HG02943 (cell line): ENCODE measurements around the gene PRRT1.
"Not testable (repeated sequence)": the region's sequence is repeated elsewhere in the genome, so short reads cannot be mapped to it uniquely, and the experiment has no call there.

ENCODE experiments used
- ATAC-seq: cut with Tn5 transposase; IDR thresholded peaks from one replicate; pipeline ENCODE4 v1.9.1; 2021; ENCODE audit warnings: mild to moderate bottlenecking, low read depth, moderate library complexity; ENCODE audit not compliant: unreplicated experiment

PRRT1 gene

GRCh38 chr6:32152769-32153563 is 1.2 kb upstream of the PRRT1 start:
- ATAC-seq, result no peak

GRCh38 chr6:32151181-32151862 is 417 bp downstream of the PRRT1 start:
- ATAC-seq, result no peak

GRCh38 chr6:32149932-32150870 is 1.5 kb downstream of the PRRT1 start:
- ATAC-seq, result no peak

- no peak for ATAC-seq
Measured at GRCh38 chr6:32149092-32149755, 2.5 kb downstream of the PRRT1 start.

- no peak for ATAC-seq
Measured at GRCh38 chr6:32148289-32149091, 3.2 kb downstream of the PRRT1 start.

- ATAC-seq, result no peak
Measured at GRCh38 chr6:32147401-32148132, 4.2 kb downstream of the PRRT1 start.

- ATAC-seq, result no peak
Measured at GRCh38 chr6:32146687-32147086, 5.1 kb downstream of the PRRT1 start.

GRCh38 chr6:32146287-32146686 is 5.5 kb downstream of the PRRT1 start:
- ATAC-seq, result no peak

- not testable (repeated sequence) for ATAC-seq
Measured at GRCh38 chr6:32144238-32144637, 7.5 kb downstream of the PRRT1 start.

- no peak for ATAC-seq
Measured at GRCh38 chr6:32140420-32141046, 11.2 kb downstream of the PRRT1 start.

GRCh38 chr6:32139590-32139989 is 12.1 kb downstream of the PRRT1 start:
- no peak for ATAC-seq

GRCh38 chr6:32137454-32137853 is 14.3 kb downstream of the PRRT1 start:
- ATAC-seq, result no peak

GRCh38 chr6:32133786-32134185 is 18.0 kb downstream of the PRRT1 start:
- no peak for ATAC-seq

- ATAC-seq, result no peak
Measured at GRCh38 chr6:32132110-32132509, 19.6 kb downstream of the PRRT1 start.

- ATAC-seq, result no peak
Measured at GRCh38 chr6:32131439-32131948, 20.2 kb downstream of the PRRT1 start.

GRCh38 chr6:32129297-32130088 is 22.2 kb downstream of the PRRT1 start:
- no peak for ATAC-seq

- ATAC-seq, result no peak
Measured at GRCh38 chr6:32128751-32129296, 22.9 kb downstream of the PRRT1 start.
